Mammary epithelial cell (primary cell): ENCODE results near the gene PSD2.

Experiments used
- EZH2 ChIP-seq: IDR thresholded peaks from 2 replicates; pipeline ENCODE4 v1.6.1; 2012; ENCODE audit warnings: low read length, inconsistent platforms, borderline replicate concordance
- TF ChIP-seq, protein P1 (sequence below), 2 donors: IDR thresholded peaks in 1 of 2; conservative IDR thresholded peaks in 1 of 2; 2 replicates each; pipeline ENCODE4 v1.5.1; 2011 to 2012; ENCODE audit warnings: inconsistent platforms in 2 of 2, low read length in 2 of 2, mild to moderate bottlenecking in 2 of 2, control low read depth in 1 of 2, low read depth in 1 of 2; ENCODE audit not compliant: insufficient read depth in 1 of 2; ENCODE audit errors: extremely low read depth in 1 of 2

GRCh38 chr5:139758510-139759075 is 37.0 kb upstream of the PSD2 start:
- TF ChIP-seq EZH2: no peak
- TF ChIP-seq, protein P1, sequence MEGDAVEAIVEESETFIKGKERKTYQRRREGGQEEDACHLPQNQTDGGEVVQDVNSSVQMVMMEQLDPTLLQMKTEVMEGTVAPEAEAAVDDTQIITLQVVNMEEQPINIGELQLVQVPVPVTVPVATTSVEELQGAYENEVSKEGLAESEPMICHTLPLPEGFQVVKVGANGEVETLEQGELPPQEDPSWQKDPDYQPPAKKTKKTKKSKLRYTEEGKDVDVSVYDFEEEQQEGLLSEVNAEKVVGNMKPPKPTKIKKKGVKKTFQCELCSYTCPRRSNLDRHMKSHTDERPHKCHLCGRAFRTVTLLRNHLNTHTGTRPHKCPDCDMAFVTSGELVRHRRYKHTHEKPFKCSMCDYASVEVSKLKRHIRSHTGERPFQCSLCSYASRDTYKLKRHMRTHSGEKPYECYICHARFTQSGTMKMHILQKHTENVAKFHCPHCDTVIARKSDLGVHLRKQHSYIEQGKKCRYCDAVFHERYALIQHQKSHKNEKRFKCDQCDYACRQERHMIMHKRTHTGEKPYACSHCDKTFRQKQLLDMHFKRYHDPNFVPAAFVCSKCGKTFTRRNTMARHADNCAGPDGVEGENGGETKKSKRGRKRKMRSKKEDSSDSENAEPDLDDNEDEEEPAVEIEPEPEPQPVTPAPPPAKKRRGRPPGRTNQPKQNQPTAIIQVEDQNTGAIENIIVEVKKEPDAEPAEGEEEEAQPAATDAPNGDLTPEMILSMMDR (conservative IDR thresholded peaks at IDR 0.05 in 1 of 2, IDR thresholded peaks at IDR 0.05 in 1 of 2; ENCODE audit: extremely low read depth in 1 of 2, insufficient read depth in 1 of 2, low read depth in 1 of 2, low read length in 2 of 2): no peak
